Dermis lymphatic vessel endothelial cell (primary cell): ENCODE results near the gene SPECC1. TPM values are rescaled to one million over a fixed set of nuclear protein-coding genes. Genes with fewer than 3 reads are reported as not detected.

ENCODE experiments used
- total RNA-seq: library from RNA; depleted of rRNA; stranded (reverse); fragments of >200 nt; gene quantifications from 2 replicates; pipeline ENCODE4 v1.2.1, GENCODE V29; 2014

The SPECC1 gene, protein sequence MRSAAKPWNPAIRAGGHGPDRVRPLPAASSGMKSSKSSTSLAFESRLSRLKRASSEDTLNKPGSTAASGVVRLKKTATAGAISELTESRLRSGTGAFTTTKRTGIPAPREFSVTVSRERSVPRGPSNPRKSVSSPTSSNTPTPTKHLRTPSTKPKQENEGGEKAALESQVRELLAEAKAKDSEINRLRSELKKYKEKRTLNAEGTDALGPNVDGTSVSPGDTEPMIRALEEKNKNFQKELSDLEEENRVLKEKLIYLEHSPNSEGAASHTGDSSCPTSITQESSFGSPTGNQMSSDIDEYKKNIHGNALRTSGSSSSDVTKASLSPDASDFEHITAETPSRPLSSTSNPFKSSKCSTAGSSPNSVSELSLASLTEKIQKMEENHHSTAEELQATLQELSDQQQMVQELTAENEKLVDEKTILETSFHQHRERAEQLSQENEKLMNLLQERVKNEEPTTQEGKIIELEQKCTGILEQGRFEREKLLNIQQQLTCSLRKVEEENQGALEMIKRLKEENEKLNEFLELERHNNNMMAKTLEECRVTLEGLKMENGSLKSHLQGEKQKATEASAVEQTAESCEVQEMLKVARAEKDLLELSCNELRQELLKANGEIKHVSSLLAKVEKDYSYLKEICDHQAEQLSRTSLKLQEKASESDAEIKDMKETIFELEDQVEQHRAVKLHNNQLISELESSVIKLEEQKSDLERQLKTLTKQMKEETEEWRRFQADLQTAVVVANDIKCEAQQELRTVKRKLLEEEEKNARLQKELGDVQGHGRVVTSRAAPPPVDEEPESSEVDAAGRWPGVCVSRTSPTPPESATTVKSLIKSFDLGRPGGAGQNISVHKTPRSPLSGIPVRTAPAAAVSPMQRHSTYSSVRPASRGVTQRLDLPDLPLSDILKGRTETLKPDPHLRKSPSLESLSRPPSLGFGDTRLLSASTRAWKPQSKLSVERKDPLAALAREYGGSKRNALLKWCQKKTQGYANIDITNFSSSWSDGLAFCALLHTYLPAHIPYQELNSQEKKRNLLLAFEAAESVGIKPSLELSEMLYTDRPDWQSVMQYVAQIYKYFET
- total RNA-seq: 0.43 and 0.60 TPM in 2 replicates

DNA sequence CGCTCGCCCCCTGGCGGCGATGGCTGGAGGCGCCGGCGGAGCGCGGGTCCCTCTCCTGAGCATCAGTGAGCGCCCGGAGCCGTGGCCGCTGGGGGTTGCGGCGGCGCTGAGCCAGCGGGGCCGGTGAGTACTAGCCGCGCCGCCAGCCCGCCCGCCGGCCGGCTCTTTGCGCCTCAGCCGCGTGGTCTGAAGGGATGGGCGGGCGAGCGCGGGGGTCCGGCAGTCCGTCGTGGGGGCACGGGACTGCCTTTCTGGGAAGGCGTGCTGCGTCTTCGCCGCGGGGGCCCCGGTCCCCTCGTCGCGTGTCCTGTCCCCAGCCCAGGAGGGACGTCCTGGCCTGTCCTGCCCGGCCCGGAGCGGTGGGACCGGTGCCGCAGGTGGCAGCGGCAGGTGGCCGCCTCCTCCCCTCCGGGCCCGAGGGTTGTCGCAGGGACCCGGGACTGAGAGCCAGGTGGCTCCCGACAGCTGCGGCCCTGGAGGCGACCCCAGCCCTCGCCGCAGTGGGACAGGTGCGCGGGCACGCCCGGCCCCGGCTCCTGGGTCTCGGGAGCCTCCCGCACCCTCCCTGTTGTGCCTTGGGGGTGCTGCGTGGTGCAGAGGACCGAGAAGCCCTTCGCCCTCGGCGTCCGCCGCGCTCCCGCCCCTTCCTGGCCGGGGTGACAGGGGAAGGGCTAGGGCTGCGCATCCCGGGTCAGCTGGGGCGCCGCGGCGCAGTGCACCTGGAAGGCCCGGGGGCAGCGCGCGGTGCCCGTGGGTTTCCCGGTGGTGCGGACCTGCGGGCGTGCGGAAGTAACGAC, at the start of gene SPECC1:
SPECC1 (plus strand) TSS at position 58 of the 797 bp plus-strand sequence. CDS start 87,293 bp downstream, outside the sequence.

DNA sequence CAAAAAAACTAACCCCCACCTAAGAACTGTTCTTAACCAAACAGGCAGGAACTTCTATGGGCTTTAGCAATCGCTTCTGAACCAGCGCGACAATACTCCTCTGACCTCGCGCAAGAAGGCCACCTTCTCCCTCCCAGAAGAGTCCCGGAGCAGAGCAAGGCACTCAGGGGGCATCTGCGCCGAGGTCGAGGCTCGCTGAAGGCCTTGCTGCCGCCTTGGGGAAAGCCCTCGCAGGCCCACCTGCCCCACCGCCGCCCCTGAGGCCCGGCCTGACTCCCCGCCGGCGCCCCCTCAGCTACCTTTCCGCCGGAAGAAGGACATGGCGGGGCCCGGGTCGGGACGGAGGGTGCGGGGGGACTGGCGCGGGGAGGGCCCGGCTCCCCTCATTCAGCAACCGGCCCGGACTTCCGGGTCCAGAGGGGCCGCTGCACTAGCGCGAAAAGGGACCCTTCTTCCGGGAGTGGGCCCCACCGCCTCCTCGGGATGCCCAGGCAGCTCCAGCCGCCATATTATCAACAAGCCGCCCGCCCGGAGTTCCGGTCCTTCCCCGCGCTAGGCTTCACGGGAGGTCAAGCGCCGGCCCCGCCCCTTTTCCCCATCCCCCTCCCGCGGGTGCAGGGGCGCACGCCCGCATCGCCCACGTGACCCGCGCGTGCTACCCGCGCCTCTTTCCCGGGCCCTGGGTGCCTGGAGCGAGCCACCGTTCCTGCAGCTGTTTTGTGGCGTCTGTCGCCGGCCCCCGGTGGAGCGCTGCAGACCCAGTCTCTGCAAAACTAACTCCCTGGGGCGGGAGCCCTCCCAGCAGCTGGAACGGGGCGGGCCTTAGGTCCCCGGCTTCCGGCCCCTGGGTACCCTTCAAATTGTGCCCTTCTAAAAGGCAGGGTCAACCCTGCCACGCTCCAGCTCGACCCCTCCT, 31.6 kb upstream of the SPECC1 start, which contains the start of gene AKAP10:
AKAP10 (minus strand) TSS at position 536 of the 916 bp plus-strand sequence; CDS start at position 387, 149 bp downstream.

Other genes with a start within 250 kb of the SPECC1 start
- 22.9 and 42.2 TPM in 2 replicates for gene ULK2, start 141.4 kb upstream of the SPECC1 start, total RNA-seq
- gene AKAP10, start 31.5 kb upstream of the SPECC1 start, total RNA-seq: 14.5 and 19.0 TPM in 2 replicates